Measurements from ENCODE around the gene SLC7A4. TPM values are rescaled to one million over a fixed set of nuclear protein-coding genes. Genes with fewer than 3 reads are reported as not detected.
"Not testable (repeated sequence)": the region's sequence is repeated elsewhere in the genome, so short reads cannot be mapped to it uniquely, and the experiment has no call there.

SLC7A4 gene
- total and polyA plus RNA-seq, 3 donors from 2014 or later: 54.8 to 64.8 (median 60.3) TPM

DNA sequence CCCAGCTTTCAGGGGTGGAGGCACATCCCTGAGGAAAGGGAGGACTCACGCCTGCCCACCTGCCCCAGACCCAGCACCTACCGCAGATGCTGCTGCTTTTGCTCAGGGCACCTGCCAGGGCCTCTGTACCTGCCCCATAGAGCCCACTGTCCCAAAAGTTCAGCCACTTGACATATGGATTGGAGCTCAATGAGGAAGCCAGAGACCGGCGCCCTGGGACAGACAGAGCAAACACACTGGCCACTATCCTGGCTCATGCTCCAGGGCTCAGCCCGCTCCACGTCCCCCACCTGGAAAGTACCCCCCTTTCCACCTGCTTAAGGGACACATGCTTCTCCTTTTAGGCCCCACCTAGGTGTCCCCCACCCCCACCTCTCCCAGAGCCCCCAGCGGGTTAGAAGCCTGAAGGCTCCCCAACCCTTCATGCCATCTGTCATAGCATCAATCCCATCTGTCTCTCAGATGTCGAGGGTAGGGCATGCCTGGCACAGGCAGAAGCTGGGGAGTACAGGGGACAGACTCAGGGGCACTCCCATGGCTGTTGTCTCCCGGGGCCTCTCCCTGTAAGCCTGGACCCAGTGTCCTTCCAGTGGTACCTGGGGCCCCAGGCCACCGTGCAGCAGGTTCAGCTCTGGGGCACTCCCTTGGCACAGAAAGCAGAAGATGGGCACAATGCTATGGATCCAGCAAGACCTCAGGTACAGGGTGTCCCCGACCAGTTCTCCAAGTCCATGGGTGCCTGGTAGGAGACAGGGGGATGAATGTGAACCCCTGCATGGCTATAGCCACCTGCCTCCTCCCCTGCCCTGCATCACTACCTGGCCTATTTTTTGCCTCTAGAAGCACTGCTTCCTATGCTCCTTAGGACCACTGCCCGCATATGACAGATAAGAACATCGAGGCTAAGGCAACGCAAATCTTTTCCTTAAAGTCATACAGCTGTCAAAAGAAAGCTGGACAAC, 19.6 kb downstream of the SLC7A4 start:
- no peak overlapping the region for H3K27ac ChIP-seq
- H3K9me3 ChIP-seq: no peaks in the 10 kb centered on the region
- 57 to 68% methylated on average over 10 to 14 of the region's 14 CpGs for WGBS, 2 donors
- H3K4me3 ChIP-seq: no peak overlapping the region
- no peaks in the 10 kb centered on the region for H3K36me3 ChIP-seq (ENCODE audit: low read depth, missing control alignments)
- peaks cover 18% of the 10 kb centered on the region for H3K4me1 ChIP-seq
- no peak for DNase-seq
- TF ChIP-seq, protein P1, sequence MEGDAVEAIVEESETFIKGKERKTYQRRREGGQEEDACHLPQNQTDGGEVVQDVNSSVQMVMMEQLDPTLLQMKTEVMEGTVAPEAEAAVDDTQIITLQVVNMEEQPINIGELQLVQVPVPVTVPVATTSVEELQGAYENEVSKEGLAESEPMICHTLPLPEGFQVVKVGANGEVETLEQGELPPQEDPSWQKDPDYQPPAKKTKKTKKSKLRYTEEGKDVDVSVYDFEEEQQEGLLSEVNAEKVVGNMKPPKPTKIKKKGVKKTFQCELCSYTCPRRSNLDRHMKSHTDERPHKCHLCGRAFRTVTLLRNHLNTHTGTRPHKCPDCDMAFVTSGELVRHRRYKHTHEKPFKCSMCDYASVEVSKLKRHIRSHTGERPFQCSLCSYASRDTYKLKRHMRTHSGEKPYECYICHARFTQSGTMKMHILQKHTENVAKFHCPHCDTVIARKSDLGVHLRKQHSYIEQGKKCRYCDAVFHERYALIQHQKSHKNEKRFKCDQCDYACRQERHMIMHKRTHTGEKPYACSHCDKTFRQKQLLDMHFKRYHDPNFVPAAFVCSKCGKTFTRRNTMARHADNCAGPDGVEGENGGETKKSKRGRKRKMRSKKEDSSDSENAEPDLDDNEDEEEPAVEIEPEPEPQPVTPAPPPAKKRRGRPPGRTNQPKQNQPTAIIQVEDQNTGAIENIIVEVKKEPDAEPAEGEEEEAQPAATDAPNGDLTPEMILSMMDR (IDR thresholded peaks at IDR 0.05): no peak
- TF ChIP-seq POLR2A (IDR thresholded peaks at IDR 0.05): no peak
- intact Hi-C loops (cut with DNase I; ENCODE audit: low total_unique reads): no loop called here
- H3K27me3 ChIP-seq: no peaks in the 10 kb centered on the region

GRCh38 chr22:21010426-21011113, 21.8 kb downstream of the SLC7A4 start:
- no peaks in the 10 kb centered on the region for H3K36me3 ChIP-seq (ENCODE audit: low read depth, missing control alignments)
- H3K27ac ChIP-seq: no peak overlapping the region
- TF ChIP-seq, protein P1 (IDR thresholded peaks at IDR 0.05): no peak
- TF ChIP-seq POLR2A (IDR thresholded peaks at IDR 0.05): no peak
- H3K27me3 ChIP-seq: no peaks in the 10 kb centered on the region
- intact Hi-C loops (cut with DNase I; ENCODE audit: low total_unique reads): no loop called here
- H3K9me3 ChIP-seq: no peaks in the 10 kb centered on the region
- no peak for DNase-seq
- H3K4me3 ChIP-seq: no peak overlapping the region
- H3K4me1 ChIP-seq: peaks cover 17% of the 10 kb centered on the region
- 93 to 97% methylated on average over 3 of the region's 3 CpGs for WGBS, 2 donors

- 62 to 70% methylated on average over 10 of the region's 10 CpGs for WGBS, 2 donors
- intact Hi-C loops (cut with DNase I; ENCODE audit: low total_unique reads): no loop called here
- Histone ChIP-seq H3K9me3 (no peaks in the 10 kb centered on the region), H3K27ac (no peak overlapping the region), H3K27me3 (no peaks in the 10 kb centered on the region), H3K4me3 (no peak overlapping the region), H3K4me1 (peaks cover 10% of the 10 kb centered on the region), H3K36me3 (ENCODE audit: low read depth, missing control alignments) (no peaks in the 10 kb centered on the region)
- DNase-seq: peak; percentile 66
- TF ChIP-seq POLR2A (IDR thresholded peaks at IDR 0.05): no peak
- TF ChIP-seq, protein P1 (IDR thresholded peaks at IDR 0.05): no peak
Measured at GRCh38 chr22:21009638-21010425, 22.5 kb downstream of the SLC7A4 start.

GRCh38 chr22:21009208-21009607, 23.2 kb downstream of the SLC7A4 start:
- H3K9me3 ChIP-seq; H3K4me3 ChIP-seq; H3K36me3 ChIP-seq (ENCODE audit: low read depth, missing control alignments); H3K27me3 ChIP-seq; H3K4me1 ChIP-seq; intact Hi-C loops (cut with DNase I; ENCODE audit: low total_unique reads); DNase-seq; H3K27ac ChIP-seq: not testable (repeated sequence)
- 88% methylated on average over 9 to 13 of the region's 13 CpGs for WGBS, 2 donors

DNA sequence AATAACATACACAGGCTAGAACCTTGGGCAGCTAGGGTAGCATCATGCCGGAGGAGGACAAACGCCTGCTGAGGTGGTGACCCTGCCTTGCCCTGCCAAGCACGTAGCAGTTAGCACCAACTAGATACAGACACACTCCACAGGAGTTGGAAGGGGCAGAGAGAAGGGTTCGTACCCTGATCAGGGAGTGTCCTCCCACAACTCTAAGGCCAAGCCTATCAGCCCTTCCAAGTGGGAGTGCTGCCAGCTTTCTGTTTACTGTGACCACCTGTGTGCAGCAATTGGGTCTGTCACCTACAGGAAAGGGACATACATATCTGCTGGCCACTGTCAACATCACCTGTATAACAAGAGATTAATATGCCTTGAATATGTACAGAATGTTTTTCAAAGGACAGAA, 28.6 kb downstream of the SLC7A4 start:
- H3K27ac ChIP-seq: no peak overlapping the region
- intact Hi-C loops (cut with DNase I; ENCODE audit: low total_unique reads): no loop called here
- no peaks in the 10 kb centered on the region for H3K36me3 ChIP-seq (ENCODE audit: low read depth, missing control alignments)
- no peaks in the 10 kb centered on the region for H3K27me3 ChIP-seq
- 25 to 54% methylated on average over 4 of the region's 4 CpGs for WGBS, 2 donors
- DNase-seq: no peak
- TF ChIP-seq, protein P1 (IDR thresholded peaks at IDR 0.05): no peak
- TF ChIP-seq POLR2A (IDR thresholded peaks at IDR 0.05): no peak
- H3K4me3 ChIP-seq: no peak overlapping the region
- peaks cover 21% of the 10 kb centered on the region for H3K4me1 ChIP-seq
- no peaks in the 10 kb centered on the region for H3K9me3 ChIP-seq

Measured in testis (tissue), 3 donors.